GM12892 (cell line): ENCODE data around the gene SEMA6C.

Experiments
- POLR2A ChIP-seq: IDR thresholded peaks from 2 replicates; pipeline ENCODE4 v1.6.1; 2011; ENCODE audit warnings: low read depth, low read length, control low read depth
- POLR2AphosphoS5 ChIP-seq: IDR thresholded peaks from 2 replicates; pipeline ENCODE4 v1.6.1; 2011; ENCODE audit warnings: low read depth, low read length, control low read depth
- TAF1 ChIP-seq: IDR thresholded peaks from 2 replicates; pipeline ENCODE4 v1.6.1; 2011; ENCODE audit warnings: low read depth, mild to moderate bottlenecking, control low read depth, low read length, borderline replicate concordance

DNA sequence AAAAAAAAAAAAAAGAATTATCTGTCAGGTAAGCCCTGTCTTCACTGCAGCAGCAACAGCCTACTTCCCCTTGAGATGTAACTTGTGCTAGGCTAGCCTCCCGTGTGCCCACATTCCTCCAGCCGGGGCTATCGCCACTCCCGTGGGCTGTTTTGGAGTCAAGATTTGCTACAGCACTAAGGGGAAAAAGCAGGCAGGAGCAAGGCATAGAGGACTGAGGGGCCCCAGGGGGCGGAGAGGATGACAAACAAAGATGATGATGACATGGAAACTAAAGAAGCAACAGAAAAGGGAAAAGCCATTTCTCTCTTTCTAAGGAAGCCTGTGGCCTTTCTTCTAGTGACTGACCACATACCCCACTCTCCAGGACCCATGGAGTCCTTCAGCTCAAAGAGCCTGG is 11.9 kb upstream of the SEMA6C start:
- no peak for TF ChIP-seq POLR2A
- no peak for TF ChIP-seq POLR2AphosphoS5
- no peak for TF ChIP-seq TAF1
